ENCODE data around the gene FZD7. TPM values are rescaled to one million over a fixed set of nuclear protein-coding genes. Genes with fewer than 3 reads are reported as not detected.

FZD7 gene
- total RNA-seq, 4 donors from 2014 or later: 5.8 to 18.8 (median 11.4) TPM

DNA sequence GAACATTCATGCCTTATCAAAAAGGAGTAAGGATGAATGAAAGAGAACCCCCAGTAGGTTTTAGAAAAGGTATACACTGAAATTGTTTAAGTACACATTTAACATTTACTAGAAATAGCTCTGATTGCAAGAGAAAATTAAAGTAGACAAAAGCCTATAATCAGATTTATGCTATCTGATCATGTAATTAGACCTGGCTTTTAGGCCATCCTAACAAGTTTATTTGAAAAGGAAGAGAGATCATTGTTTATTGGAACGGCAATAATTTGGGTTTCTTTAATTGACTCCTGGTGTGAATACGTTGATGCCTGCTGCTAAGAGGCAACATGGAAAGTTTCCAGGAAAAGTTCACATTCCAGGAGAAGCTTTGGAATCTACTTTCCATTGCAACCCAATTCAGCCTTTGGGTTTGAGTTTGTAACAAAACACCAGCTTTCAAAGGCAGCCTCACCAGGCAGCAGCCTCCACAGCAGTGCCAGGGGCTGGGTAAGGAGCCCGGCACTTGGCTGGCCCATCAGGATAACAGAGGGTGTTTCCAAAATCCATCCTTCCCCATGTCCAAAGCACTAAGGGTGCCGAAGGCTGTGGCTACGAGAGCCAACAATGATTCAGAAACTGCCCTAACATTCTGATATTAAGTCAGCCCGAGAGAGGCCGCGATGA, 18.0 kb downstream of the FZD7 start:
- Histone ChIP-seq H3K9me3 (no peaks in the 10 kb centered on the region), H3K27ac (no peak overlapping the region), H3K27me3 (no peaks in the 10 kb centered on the region), H3K4me1 (no peaks in the 10 kb centered on the region), H3K4me3 (no peak overlapping the region), H3K36me3 (no peaks in the 10 kb centered on the region)
- DNase-seq: no peak
- TF ChIP-seq, protein P1, sequence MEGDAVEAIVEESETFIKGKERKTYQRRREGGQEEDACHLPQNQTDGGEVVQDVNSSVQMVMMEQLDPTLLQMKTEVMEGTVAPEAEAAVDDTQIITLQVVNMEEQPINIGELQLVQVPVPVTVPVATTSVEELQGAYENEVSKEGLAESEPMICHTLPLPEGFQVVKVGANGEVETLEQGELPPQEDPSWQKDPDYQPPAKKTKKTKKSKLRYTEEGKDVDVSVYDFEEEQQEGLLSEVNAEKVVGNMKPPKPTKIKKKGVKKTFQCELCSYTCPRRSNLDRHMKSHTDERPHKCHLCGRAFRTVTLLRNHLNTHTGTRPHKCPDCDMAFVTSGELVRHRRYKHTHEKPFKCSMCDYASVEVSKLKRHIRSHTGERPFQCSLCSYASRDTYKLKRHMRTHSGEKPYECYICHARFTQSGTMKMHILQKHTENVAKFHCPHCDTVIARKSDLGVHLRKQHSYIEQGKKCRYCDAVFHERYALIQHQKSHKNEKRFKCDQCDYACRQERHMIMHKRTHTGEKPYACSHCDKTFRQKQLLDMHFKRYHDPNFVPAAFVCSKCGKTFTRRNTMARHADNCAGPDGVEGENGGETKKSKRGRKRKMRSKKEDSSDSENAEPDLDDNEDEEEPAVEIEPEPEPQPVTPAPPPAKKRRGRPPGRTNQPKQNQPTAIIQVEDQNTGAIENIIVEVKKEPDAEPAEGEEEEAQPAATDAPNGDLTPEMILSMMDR (IDR thresholded peaks at IDR 0.05): no peak
- TF ChIP-seq POLR2A (IDR thresholded peaks at IDR 0.05): no peak

DNA sequence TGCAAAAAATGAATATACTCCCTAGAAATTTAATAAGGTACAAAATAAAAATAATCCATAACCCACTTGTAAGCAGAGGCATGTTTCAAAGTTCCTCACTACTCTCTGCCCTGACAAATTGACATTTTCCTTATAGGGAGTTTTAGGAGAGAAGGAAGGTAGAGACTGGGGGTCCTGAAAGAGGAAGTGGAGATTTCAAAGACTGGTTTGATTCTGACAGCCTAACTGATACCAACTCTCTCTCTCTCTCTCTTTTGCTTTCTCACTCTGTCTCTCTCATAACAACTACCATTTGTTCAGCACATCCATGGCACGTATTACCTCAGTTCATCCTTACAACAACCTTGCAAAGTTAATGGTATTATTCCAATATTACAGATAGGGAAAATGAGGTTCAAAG, 18.6 kb downstream of the FZD7 start:
- H3K9me3 ChIP-seq: no peaks in the 10 kb centered on the region
- TF ChIP-seq, protein P1 (IDR thresholded peaks at IDR 0.05): no peak
- no peak for TF ChIP-seq POLR2A (IDR thresholded peaks at IDR 0.05)
- no peaks in the 10 kb centered on the region for H3K36me3 ChIP-seq
- DNase-seq: no peak
- H3K4me3 ChIP-seq: no peak overlapping the region
- no peak overlapping the region for H3K27ac ChIP-seq
- H3K4me1 ChIP-seq: no peaks in the 10 kb centered on the region
- no peaks in the 10 kb centered on the region for H3K27me3 ChIP-seq

DNA sequence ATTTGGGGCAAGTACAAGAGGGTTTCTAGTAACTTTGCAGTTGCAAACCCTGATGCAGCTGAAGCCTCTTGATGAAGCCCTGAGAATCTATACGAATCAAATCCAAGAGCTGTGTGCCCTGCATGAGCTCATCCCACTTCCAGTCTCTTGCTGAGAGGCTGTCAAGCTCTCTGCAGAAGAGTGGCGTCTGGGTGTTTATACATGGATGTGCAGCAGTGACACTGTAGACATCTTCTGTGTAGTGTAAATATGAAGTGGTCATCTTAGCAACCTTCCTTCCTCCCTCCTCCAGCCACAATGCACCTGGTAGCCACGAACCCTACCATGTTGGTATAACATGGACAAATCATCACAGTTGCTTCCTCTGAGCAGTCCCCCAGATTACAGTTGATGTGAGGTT, 21.0 kb downstream of the FZD7 start:
- no peaks in the 10 kb centered on the region for H3K9me3 ChIP-seq
- no peaks in the 10 kb centered on the region for H3K36me3 ChIP-seq
- no peaks in the 10 kb centered on the region for H3K27me3 ChIP-seq
- TF ChIP-seq, protein P1 (IDR thresholded peaks at IDR 0.05): no peak
- no peak for TF ChIP-seq POLR2A (IDR thresholded peaks at IDR 0.05)
- DNase-seq: no peak
- no peaks in the 10 kb centered on the region for H3K4me1 ChIP-seq
- H3K4me3 ChIP-seq: no peak overlapping the region
- H3K27ac ChIP-seq: no peak overlapping the region

DNA sequence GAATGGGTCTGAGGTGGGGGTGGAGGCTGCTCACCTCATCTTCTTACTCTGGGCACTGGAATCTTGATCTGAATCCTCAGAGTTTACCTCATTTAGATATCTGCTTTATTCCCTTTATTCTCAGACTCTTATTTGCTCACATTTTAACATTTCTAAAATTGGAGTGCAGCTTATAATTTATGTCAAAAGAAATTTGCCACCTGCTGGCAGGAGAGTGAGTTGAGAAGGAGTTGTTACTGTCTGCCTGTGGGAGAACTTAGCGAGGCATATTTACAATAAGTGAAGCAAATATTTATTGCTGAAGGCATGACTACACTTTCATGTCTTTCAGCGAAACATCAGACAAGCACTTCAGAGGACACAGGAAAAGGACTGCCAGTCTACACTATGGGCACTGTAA, 23.0 kb downstream of the FZD7 start:
- DNase-seq: no peak
- Histone ChIP-seq H3K27ac (no peak overlapping the region), H3K9me3 (no peaks in the 10 kb centered on the region), H3K36me3 (no peaks in the 10 kb centered on the region), H3K27me3 (no peaks in the 10 kb centered on the region), H3K4me3 (no peak overlapping the region), H3K4me1 (no peaks in the 10 kb centered on the region)
- TF ChIP-seq POLR2A (IDR thresholded peaks at IDR 0.05): no peak
- TF ChIP-seq, protein P1 (IDR thresholded peaks at IDR 0.05): peak in 4 of 6 experiments; percentile 9 to 49 (median 39)

DNA sequence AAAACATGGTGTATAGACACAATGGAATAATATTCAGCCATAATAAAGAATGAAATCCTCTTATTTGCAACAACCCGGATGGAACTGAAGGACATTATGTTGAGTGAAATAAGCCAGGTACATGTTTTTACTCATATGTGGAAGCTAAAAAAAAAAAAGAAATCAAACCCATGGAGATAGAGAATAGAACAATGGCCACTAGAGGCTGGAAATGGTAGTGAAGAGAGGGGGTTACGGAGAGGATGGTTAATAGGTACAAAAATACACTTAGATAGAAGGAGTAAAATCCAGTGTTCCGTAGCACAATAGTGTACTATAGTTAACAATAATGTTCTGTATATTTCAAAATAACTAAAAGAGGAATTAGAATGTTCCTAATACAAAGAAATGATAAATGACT, 26.6 kb downstream of the FZD7 start:
- H3K36me3 ChIP-seq: no peaks in the 10 kb centered on the region
- H3K27me3 ChIP-seq: no peaks in the 10 kb centered on the region
- peaks cover 0 to 5% (median 0%) of the 10 kb centered on the region in 4 donors for H3K4me1 ChIP-seq
- H3K4me3 ChIP-seq: no peak overlapping the region
- no peak for TF ChIP-seq POLR2A (IDR thresholded peaks at IDR 0.05)
- TF ChIP-seq, protein P1 (IDR thresholded peaks at IDR 0.05): peak in 2 of 6 experiments; percentile 16 to 18
- no peaks in the 10 kb centered on the region for H3K9me3 ChIP-seq
- H3K27ac ChIP-seq: no peak overlapping the region
- DNase-seq: no peak
